HG03039 (cell line): Measurements from ENCODE around the gene VTN.

Source experiments
- ATAC-seq: cut with Tn5 transposase; IDR thresholded peaks from one replicate; pipeline ENCODE4 v1.9.1; 2021; ENCODE audit warnings: mild to moderate bottlenecking, moderate library complexity; ENCODE audit not compliant: unreplicated experiment

The VTN gene

DNA sequence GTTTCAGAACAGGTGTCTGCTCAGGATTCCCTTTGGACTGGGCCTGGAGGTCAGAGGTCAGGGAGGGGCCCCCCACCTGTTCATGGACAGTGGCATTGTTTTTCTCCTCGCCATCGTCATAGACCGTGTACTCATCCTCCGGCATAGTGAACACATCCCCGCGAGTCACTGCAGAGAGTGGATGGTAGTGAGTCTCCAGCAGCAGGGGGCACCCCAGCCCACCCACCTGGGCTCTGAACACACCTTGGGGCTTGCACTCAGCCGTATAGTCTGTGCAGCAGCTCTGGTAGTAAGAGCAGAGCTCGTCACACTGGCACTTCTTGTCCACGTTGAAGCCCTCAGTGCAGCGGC, 448 bp downstream of the VTN start:
- no peak for ATAC-seq

DNA sequence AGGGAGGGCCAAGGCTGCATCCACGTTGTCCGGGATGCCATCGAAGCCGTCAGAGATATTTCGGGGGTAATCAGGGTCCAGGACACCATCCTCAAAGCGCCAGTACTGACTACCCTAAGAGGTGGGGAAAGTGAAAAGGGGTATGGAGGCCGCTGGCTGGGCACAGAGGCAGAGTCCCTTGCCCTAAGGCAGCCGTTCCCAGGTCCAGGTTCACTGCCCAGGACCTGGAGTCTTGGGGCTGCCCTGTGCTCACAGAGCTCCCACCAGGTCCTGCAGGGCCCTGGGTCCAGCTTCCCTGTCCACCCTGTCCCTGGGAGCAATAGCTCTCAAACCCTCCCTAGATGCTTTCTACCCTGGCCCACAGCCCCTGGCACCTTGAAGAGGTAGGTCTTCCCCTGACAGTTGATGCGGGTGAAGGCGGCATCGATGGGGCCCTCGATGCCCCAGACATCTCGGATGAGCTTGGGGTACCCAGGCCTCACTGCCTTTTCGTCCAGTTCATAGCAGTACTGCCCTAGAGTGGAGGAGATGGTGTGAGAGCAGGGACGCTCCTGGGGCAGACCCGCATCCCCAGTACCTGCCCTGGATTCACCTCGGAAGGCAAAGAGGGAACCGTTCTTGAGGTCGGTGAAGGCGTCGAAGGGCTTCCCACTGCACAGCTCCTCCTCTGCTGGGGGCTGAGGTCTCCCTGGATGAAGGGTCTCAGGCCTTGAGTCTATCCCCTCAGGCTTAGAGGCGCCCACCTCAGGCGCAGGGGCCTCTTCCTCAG, 1.0 kb downstream of the VTN start:
- ATAC-seq, result no peak

DNA sequence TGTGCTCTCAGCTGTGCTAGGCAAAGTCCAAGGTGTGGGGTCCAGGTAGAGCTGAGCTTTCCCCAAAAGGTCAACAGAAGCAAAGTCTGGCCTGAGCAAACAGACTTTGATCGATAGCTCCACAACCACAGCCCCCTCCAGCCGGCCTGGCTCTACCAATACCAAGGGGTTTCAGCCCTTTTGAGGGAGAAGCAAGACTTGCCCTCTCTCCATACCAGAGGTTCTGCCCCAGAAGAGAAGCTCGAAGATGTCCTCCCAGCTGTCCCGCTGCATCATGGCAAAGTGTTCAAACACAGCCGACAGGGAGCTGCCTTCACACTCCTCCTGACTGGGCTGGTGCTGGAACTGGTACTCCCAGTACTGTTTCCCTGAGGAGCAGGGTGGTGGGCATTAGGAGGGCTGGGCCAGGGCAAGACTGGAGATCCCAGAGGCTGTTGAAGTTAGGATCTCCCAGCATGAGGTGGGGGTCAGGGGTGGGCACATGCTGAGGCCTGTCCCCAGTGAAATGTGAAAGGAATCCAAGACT, 1.7 kb downstream of the VTN start:
- no peak for ATAC-seq

DNA sequence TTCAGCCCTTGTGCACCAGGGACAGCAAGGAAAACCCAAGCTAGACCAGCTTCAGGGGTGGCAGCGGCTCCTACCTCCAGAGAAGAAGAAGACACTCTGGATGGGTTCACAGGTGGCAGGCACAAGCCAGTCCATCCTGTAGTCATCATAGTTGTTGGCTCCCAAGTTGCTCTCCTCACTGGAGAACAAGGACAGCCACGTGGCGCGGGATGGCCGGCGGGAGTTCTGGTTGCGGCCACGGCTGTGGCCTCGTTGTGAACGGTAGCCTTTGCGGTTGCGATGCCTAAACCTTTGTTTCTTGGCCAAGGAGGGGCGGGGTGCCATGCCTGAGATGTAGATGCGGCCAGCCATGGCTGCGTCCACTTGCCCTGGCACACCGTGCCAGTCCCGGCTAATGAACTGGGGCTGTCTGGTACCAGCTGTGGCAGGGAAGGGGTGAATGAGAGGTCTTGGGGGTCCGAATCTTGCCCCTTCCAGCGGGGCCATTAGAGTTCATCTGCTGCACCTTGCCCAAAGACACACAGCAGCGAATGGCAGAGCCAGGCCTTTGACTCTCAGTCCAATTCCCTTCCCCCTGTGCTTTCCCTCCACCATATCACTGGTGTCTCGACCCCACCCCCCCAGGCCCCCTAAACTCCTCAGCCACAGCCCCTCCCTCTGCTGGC, 2.3 kb downstream of the VTN start:
- no peak for ATAC-seq

DNA sequence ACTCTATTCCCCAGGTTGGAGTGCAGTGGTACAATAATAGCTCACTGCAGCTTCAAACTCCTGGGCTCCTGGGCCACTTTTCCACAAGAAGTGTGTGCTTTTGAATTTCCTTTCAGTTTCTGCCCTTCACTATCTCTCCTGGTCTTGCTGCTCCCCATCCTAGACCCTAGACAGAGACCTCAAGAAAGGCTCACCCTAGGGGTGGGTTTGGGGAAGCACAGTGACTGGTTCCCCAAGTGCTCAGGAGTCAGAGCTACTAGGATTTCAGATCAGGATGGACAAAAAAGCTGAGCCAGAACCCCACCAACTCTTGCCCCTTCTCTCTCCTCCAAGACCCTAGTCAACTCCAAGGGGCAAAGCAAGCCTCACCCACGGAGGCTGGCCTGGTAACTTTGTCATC, 3.5 kb downstream of the VTN start:
- no peak for ATAC-seq

DNA sequence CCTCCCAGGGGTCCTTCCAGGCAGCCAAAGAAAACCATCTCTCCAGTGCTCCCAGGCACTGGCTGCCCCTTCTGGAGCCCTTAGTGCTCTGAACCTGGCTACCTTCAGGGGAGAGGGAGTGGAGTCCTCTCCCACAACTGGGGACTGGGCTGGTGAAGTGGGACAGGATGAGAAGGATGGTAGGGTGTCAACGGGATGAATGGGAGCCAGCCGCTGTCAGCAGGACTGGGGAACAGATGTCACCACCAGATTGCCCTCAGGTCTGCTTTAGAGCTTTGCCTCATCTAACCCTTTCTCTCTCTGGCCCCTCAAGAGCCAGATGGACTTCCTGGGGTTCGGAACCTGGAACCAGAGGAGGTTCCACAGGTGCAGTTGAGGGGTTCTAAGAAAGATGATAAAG, 4.6 kb downstream of the VTN start:
- no peak for ATAC-seq

DNA sequence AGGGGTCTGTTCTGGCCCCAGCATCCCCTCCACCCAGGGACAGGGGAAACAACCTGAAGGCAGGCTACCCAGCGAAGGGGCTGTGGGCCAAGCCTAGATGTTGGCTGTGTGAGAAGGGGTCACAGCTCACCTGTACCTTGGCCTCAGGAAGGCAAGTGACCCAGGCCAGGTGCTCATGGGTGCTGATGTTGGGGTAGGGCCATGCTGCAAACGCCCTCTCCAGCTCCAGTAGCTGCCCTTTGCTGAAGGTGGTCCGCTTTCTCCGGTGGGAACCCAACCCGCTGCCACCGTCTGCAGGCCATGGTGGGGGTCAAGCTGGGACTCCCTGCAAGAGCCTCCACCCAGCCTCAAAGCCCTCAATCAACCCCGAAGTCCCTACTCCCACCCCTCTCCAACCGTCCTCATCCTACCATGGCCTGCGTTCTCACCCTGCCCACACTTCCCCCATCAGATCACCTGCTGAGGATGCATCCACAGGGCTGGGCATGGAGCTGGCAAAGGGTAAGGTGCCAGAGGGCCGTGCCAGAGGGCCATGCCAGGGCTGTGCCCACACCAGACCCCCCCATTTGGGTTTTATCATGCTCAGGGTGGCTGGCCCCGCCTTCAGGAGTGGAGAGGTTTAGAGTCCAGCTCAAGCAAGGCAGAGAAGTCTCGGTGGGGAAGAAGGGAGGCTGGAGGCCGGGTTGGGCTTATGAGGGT, 5.3 kb downstream of the VTN start, which contains the start of gene SEBOX:
SEBOX (minus strand) TSS at position 535 of the 699 bp plus-strand sequence; CDS start at position 487, 48 bp downstream.
- no peak for ATAC-seq

DNA sequence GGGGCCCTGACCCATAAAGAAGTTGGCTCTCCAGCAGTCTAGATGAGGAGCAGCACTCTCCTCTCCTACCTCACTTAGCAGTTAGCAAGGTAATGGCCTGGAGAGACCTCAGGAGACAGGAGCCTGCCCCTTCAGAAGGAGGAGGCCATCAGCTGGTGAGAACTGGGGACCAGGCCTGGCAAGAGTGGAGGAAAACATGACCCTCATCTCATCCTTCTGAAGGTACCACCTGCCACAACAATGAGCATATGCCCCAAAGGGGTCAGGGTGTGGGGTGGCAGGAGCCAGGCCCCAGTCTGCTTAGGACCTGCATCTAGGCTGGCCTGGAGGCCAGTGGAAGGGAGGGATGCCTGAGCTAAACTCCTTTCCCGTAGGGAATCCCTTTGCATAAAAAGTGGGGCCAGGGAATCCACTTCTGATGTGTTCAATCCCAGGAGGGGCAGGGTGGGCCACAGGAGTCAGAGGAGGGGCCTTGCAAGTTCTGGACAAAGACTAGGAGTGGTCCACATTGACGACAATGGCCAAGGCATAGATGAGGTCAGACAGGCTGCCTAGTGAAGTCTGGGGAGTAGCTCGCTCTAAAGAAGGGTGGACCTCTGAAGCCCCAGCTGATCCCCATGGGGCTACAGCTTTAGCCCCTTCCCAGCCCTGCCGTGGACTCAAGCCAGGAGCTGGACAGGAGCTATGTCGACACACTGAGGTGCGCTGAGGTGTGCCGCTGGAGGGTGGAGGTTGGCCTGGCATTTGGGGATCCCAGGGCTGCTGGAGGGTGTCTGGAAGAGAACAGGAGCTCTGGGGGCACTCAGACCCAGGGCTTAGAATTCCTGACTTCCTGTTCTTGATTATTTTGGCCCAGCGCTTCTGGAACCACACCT, 6.1 kb downstream of the VTN start:
- ATAC-seq, result no peak

DNA sequence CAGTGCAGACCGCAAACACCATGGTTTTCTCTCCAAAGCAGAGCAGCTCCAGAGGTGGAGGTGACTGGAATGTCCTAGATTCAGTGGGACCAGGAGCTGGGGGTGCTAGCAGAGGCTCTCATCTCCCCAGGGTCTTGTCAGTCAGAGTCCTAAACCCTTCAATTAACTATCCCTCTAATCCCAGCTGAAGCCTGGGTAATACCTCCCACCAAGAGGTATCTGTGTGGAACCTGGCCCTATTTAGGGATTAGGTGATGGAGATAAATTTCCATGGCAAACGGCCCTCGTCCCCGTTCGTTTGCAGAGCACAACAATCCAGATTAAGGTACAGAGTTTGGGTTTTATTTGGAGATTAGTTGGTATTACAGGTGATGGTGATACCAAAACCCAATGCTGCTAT, 6.9 kb downstream of the VTN start:
- no peak for ATAC-seq

DNA sequence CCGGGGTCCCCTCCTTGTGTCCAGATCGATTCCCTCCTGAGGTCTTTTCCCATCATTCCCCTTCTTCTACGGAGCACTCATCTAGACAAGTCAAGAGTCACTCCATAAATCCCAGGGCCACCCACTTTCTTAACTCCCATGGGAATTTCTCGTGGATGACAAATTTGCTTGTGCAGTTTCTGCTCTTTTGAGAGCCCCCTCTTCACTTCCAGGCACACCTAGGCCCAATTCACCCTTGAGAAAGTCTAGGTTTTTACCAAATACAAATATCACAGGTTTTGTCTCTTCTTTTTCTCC, 12.3 kb downstream of the VTN start:
- ATAC-seq, result no peak

DNA sequence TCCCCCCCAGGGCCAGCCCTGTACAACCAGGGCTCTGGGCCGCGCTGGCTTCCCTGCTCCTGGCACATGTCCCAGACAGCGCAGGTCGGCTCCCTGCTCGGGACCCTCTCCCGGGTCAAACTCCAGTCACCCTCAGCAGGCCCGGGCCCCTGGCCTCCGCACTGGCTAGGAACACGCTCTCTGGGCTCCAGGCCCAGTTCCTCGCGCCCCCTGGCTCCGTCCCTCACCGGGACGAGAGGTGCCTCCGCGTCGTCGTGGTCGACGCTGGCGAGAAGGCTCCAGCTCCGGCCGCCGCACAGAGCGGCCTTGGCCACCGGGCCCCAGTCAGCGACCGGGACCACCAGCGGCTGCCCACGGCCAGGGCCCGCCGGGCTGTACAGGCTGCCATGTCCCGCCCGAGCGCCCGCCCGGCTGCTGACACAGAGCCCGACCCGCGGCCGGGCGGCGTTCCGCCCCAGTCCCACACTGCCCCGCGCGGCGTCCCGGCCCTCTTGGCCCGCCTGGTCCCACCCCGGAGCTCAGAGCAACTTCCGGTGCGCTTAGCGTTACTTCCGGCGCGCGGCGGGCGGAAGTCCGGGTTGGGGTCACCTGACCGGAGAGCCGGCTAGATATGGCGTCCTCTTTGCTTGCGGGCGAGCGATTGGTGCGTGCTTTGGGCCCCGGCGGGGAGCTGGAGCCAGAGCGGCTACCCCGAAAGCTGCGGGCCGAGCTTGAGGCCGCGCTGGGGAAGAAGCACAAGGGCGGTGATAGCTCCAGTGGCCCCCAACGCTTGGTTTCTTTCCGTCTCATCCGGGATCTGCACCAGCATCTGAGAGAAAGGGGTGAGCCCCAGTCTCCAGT, 12.8 kb downstream of the VTN start, which contains the start of gene POLDIP2:
POLDIP2 (minus strand) TSS at position 467 of the 840 bp plus-strand sequence; CDS start at position 388, 79 bp downstream.
- ATAC-seq, result peak; percentile 96

DNA sequence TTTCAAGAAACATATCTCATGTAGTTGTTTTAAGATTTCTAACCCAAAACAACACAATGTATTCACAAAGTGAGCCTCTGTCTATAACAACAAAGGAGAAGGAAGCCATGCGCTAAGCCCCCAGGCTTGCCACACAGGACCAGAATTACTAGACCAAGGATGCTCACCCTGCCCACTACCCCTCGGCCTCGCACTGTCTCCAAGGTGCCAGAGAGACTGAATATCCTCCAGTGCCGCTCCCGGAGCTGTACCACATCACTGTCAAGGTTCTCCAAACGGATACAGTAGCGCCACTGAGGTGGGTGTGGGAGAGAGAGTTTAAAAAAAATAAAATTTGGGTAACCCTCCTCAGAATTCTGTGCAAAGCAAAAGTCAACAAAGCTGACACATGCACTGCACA, 19.8 kb downstream of the VTN start:
- ATAC-seq, result no peak

DNA sequence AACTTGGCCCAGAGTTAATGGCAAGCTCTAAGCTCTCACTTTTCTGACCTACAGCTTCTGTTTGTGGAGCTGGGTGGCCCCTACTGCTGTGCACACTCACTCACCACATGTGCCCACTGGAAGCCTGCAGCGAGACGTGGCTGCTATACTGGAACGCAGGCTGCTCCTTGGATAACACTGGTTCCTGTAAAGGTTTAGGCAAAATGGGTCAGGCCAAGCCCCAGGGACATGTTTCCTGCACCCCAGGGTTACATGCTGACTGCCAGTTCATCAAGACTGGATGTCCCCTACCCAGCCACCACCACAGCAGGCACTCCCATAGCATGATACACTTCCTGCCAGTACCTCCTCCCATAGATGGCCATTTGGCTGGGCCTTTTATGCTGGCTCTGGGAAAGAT, 21.1 kb downstream of the VTN start:
- no peak for ATAC-seq

DNA sequence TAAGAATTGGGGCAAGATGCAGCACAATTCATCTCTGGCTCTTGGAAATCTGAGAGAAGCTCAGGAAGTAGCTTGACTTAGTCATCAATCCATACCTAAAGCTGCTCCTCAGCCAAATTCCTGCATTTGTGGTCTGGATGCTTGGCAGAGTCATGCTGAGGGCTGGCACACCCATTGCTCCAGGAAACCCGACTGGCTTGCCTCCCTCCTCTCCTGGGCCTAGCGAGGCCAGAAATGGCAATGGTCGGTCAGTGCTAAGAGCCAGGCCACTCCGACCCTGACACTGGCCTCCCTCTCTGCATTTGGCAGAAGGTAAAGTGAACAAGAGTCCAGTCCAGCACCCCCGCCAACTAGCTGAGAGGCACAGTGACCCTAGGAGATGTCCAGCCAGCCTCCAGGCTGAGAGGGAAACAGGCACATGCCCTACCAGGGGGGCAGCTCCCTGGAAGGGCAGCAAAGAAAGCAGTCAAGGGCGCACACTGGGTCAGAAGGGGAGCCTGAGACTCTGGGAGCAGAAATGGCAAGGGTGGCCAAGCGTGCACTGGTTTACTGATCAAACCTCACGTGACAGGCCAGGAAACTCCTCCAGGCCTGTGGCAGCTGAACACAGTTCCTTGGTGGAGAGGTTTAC, 22.7 kb downstream of the VTN start:
- no peak for ATAC-seq

DNA sequence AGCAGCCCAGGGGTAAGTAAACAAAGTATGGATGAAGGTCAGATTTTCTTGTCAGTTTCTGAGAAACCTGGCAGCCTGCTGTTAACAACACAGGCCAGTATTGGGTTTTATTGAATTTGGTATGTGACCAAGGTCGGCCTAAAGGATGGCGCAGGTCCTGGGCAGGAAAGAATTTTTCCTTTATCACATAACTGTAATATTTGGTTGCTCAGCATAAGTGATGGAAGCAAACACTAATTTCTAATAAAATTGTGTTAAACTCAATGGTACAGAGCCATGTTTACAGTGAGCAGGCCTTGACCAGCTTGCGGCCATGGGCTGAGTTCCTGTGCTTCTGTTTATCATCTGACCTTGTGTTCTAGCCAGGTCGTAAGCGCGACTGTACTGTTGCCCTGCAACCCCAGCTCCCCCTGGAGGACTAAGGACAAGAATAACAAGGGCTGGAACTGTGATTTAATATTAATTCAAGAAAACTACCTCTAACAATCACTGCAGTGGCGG, 23.3 kb downstream of the VTN start:
- no peak for ATAC-seq

DNA sequence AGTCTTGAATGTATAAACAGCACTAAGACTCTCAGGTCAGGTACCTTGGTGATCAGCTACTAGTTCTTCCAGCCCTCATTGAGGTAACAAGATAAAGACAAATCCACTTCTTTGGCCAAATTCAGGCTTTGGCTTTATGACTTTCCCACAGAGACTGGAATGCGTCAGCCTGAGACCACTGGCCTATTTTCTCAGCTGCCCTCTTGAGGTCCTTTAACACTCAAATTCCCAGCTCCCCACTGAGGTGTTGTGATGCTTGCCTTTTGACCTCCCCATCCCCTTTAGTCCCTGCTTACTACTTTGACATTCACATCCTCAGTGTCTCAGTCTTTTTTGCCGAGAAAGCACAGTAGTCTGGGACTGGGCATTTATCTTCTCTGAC, 23.9 kb downstream of the VTN start:
- no peak for ATAC-seq

DNA sequence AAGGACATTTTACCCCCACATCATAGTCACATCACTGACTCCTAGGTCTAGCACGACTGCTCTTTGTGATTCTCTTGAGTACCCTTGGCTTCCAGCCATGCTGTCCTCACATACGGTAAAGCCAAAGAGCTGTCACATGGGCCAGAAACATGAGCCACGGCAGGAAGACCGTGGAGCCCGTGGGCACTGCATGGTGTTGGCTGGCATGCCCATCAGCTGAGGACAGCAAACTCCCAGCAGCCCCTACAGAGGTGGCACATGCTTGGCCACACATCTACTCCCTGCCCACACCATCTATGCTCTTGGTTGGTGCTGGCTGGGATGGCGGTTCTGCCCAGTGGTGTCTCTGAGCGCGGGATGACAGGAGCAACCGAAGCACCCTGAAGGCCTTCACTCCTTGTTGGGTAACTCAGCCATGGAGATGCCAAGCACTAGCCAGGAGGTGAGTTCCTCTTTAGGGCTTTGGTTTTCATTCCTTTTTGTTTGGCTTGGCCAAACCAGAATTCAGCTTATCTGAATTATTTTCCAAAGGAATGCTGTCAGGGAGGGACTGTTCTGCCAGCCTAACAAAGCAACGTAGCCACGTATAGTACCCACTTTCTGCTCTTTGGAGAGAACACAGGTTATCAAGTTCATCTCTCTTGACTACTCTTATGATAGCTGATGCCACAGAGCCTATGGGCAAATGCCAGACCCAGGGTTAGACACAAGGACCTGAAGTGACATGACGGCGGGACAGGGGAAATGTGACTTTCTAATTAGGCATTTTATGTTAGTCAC, 24.5 kb downstream of the VTN start:
- no peak for ATAC-seq

DNA sequence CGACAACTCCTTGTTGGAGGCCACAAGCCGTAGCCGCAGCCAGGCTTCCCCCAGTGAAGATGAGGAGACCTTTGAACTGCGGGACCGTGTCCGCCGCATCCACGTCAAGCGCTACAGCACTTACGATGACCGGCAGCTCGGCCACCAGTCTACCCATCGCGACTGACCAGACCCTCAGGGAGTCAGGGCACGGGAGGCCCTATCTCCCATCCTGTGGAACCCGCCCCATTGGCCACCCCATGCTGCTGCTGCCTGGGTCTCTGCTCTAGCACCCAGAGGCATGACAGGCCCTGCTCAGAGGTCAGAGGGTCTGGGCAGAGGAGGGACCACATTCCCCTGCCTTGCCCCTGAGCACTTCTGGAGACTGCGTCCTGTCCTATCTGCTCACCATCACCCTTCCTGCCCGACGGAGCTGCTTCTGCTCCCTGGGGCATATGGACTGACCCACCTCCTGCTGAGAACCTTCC, 25.6 kb downstream of the VTN start:
- ATAC-seq, result no peak

DNA sequence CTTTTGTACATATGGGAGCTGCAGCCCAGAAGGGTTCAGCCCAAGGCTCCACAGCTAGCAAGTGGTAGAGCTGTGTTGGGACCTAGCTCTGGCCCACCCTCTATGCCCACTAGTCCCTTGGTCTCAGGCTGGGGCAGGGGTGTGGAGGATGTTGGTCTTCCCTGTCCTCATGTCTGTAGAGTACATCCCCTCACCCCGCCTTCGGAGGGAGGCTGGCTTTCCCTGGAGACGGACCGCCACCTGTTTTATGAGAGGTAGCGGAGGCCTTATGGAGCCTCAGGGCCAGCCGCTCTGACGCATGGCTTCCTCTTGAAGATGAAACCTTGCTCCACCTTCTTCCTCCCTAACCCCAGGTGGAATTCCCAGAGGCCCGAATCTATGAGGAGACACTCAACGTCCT, 26.1 kb downstream of the VTN start:
- no peak for ATAC-seq
